Breast epithelium (tissue), 3 donors: ENCODE results near the gene TLE2.

ENCODE experiments used
- POLR2AphosphoS5 ChIP-seq, 3 donors: sonication (generic); formaldehyde crosslinking; IDR thresholded peaks; one replicate each; pipeline ENCODE4 v1.6.1; 2017; ENCODE audit warnings: antibody characterized with exemption in 3 of 3
- TF ChIP-seq, protein P1 (sequence below), 3 donors: fragments of 450-650 bp; IDR thresholded peaks; one replicate each; pipeline ENCODE4 v1.5.1; 2016 to 2017; ENCODE audit warnings: antibody characterized with exemption in 3 of 3, mild to moderate bottlenecking in 3 of 3, moderate library complexity in 3 of 3

DNA sequence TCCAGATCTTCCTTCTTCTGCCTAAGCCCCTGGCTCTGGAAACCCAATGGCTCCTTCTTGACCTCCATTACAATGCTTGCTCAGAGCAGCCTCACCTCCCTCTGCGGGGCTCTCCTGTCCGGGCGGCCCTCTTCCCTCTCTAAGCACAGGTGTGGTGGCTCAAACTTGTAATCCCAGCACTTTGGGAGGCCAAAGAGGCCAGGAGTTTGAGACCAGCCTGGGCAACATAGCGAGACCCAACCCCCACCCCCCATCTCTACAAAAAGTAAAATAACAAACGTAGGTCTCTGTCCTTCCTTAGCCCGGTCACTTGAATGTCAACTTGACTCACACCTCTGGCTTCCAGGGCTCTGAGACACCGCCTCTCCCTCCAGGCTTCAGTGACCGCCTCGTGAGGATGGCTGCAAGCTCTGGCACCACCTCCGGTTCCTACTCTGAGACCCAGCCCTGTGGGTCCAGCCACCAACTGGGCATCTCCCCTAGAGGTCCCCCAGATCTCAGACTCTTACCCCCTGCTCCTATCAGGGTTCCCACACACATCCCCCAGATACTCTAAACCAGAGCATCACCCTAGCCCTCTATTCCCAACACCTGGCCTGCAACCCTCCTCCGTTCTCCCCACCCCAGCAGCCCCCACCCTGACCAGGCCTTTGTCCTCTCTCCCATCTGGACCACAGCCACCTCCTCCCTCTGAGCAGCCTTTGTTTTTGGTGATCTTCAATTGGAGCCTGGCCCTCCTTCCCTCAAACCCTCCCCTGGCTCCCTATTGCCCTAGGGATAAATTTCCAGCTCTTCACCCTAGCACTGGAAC lies 4.7 kb upstream of the TLE2 start:
- TF ChIP-seq, protein P1, sequence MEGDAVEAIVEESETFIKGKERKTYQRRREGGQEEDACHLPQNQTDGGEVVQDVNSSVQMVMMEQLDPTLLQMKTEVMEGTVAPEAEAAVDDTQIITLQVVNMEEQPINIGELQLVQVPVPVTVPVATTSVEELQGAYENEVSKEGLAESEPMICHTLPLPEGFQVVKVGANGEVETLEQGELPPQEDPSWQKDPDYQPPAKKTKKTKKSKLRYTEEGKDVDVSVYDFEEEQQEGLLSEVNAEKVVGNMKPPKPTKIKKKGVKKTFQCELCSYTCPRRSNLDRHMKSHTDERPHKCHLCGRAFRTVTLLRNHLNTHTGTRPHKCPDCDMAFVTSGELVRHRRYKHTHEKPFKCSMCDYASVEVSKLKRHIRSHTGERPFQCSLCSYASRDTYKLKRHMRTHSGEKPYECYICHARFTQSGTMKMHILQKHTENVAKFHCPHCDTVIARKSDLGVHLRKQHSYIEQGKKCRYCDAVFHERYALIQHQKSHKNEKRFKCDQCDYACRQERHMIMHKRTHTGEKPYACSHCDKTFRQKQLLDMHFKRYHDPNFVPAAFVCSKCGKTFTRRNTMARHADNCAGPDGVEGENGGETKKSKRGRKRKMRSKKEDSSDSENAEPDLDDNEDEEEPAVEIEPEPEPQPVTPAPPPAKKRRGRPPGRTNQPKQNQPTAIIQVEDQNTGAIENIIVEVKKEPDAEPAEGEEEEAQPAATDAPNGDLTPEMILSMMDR (IDR thresholded peaks at IDR 0.05) = no peak
- no peak for TF ChIP-seq POLR2AphosphoS5 (IDR thresholded peaks at IDR 0.05)
